ENCODE results near the gene IL6ST.
"Not testable (repeated sequence)": the region's sequence is repeated elsewhere in the genome, so short reads cannot be mapped to it uniquely, and the experiment has no call there.

Gene IL6ST

DNA sequence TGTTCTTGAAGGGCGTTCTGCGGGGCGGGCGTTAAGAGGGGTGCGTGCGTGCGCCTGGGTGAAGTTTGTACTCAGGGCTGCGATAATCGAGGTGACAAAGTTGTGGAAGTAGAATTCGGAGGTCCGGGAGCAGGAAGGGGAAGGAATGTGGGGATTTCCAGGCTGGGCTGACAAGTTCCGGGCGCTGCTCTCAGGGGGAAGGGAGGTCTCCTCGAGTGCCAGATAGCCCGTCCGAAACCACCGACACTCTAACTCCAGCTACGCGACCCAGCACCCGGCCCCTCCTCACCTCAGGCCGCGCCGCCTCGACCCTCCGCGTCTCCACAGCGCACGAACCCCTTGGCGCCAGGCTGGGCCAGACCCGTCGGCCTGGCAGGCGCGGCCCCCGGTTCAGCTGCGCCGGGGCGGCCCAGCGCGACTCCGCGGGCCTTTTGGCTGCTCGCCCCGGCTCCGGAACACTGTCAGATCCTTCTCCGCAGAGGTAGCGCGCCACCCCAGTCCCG lies at the start of gene IL6ST:
Gene IL6ST, minus strand, starts transcription at position 469 of the 503 bp plus-strand sequence. CDS start 18,685 bp downstream, outside the sequence.
- in situ Hi-C loops (cut with MboI; ENCODE audit: low pct_unique_long_range_greater_than_20kb, low sequenced_read_pairs, unreplicated experiment) = no loop called here
- TF ChIP-seq CTCF (IDR thresholded peaks at IDR 0.05; ENCODE audit: extremely low read depth, insufficient read depth, missing control alignments) = no peak
- DNase-seq (ENCODE audit: low spot score) = no peak

- in situ Hi-C loops (cut with MboI; ENCODE audit: low pct_unique_long_range_greater_than_20kb, low sequenced_read_pairs, unreplicated experiment) = no loop called here
- no peak for TF ChIP-seq CTCF (IDR thresholded peaks at IDR 0.05; ENCODE audit: extremely low read depth, insufficient read depth, missing control alignments)
- no peak for DNase-seq (ENCODE audit: low spot score)
Measured at GRCh38 chr5:56039985-56040384, 45.2 kb upstream of the IL6ST start.

- in situ Hi-C loops (cut with MboI; ENCODE audit: low pct_unique_long_range_greater_than_20kb, low sequenced_read_pairs, unreplicated experiment) = not testable (repeated sequence)
Measured at GRCh38 chr5:56038206-56038605, 43.4 kb upstream of the IL6ST start.

GRCh38 chr5:56037531-56038010 lies 42.8 kb upstream of the IL6ST start:
- TF ChIP-seq CTCF (IDR thresholded peaks at IDR 0.05; ENCODE audit: extremely low read depth, insufficient read depth, missing control alignments) = no peak
- no peak for DNase-seq (ENCODE audit: low spot score)
- in situ Hi-C loops (cut with MboI; ENCODE audit: low pct_unique_long_range_greater_than_20kb, low sequenced_read_pairs, unreplicated experiment) = no loop called here

More at GRCh38 chr5:56038206-56038605, 43.4 kb upstream of the IL6ST start:
- not testable (repeated sequence) for DNase-seq (ENCODE audit: low spot score)

GRCh38 chr5:56035394-56035793 lies 40.6 kb upstream of the IL6ST start:
- in situ Hi-C loops (cut with MboI; ENCODE audit: low pct_unique_long_range_greater_than_20kb, low sequenced_read_pairs, unreplicated experiment); DNase-seq (ENCODE audit: low spot score): not testable (repeated sequence)

GRCh38 chr5:56029871-56030630 lies 35.3 kb upstream of the IL6ST start:
- peak; percentile 41 for DNase-seq (ENCODE audit: low spot score)
- in situ Hi-C loops (cut with MboI; ENCODE audit: low pct_unique_long_range_greater_than_20kb, low sequenced_read_pairs, unreplicated experiment) = not testable (repeated sequence)

- in situ Hi-C loops (cut with MboI; ENCODE audit: low pct_unique_long_range_greater_than_20kb, low sequenced_read_pairs, unreplicated experiment) = no loop called here
- no peak for DNase-seq (ENCODE audit: low spot score)
- TF ChIP-seq CTCF (IDR thresholded peaks at IDR 0.05; ENCODE audit: extremely low read depth, insufficient read depth, missing control alignments) = no peak
Measured at GRCh38 chr5:56029457-56029856, 34.7 kb upstream of the IL6ST start.

GRCh38 chr5:56028708-56029107 lies 33.9 kb upstream of the IL6ST start:
- TF ChIP-seq CTCF (IDR thresholded peaks at IDR 0.05; ENCODE audit: extremely low read depth, insufficient read depth, missing control alignments) = no peak
- DNase-seq (ENCODE audit: low spot score) = no peak
- in situ Hi-C loops (cut with MboI; ENCODE audit: low pct_unique_long_range_greater_than_20kb, low sequenced_read_pairs, unreplicated experiment) = no loop called here
